ENCODE results near the gene MTUS2. TPM values are rescaled to one million over a fixed set of nuclear protein-coding genes. Genes with fewer than 3 reads are reported as not detected.

MTUS2 gene
- total and polyA plus RNA-seq, 2 experiments from 2014 or later: 0.27 to 0.38 TPM

DNA sequence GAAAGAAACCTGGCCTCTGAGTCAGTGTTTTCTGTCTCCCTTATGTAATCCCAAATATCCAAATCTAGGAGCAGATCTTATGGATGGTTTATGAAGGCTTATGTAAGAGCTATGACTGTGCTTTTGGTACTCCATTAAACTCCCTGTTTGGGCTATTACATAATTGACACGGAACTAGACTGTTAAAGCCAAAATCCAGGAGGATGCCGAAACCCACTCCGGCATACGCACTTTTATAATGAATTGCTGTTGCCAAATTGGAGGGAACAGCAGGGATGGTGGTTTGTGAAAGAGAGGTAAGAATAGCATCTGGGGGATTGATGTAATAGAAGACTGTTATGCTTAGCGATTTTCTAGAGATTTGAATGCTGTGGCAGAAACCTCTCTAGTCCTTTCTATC, 2.0 kb downstream of the MTUS2 start (continued):
- TF ChIP-seq, protein P1, sequence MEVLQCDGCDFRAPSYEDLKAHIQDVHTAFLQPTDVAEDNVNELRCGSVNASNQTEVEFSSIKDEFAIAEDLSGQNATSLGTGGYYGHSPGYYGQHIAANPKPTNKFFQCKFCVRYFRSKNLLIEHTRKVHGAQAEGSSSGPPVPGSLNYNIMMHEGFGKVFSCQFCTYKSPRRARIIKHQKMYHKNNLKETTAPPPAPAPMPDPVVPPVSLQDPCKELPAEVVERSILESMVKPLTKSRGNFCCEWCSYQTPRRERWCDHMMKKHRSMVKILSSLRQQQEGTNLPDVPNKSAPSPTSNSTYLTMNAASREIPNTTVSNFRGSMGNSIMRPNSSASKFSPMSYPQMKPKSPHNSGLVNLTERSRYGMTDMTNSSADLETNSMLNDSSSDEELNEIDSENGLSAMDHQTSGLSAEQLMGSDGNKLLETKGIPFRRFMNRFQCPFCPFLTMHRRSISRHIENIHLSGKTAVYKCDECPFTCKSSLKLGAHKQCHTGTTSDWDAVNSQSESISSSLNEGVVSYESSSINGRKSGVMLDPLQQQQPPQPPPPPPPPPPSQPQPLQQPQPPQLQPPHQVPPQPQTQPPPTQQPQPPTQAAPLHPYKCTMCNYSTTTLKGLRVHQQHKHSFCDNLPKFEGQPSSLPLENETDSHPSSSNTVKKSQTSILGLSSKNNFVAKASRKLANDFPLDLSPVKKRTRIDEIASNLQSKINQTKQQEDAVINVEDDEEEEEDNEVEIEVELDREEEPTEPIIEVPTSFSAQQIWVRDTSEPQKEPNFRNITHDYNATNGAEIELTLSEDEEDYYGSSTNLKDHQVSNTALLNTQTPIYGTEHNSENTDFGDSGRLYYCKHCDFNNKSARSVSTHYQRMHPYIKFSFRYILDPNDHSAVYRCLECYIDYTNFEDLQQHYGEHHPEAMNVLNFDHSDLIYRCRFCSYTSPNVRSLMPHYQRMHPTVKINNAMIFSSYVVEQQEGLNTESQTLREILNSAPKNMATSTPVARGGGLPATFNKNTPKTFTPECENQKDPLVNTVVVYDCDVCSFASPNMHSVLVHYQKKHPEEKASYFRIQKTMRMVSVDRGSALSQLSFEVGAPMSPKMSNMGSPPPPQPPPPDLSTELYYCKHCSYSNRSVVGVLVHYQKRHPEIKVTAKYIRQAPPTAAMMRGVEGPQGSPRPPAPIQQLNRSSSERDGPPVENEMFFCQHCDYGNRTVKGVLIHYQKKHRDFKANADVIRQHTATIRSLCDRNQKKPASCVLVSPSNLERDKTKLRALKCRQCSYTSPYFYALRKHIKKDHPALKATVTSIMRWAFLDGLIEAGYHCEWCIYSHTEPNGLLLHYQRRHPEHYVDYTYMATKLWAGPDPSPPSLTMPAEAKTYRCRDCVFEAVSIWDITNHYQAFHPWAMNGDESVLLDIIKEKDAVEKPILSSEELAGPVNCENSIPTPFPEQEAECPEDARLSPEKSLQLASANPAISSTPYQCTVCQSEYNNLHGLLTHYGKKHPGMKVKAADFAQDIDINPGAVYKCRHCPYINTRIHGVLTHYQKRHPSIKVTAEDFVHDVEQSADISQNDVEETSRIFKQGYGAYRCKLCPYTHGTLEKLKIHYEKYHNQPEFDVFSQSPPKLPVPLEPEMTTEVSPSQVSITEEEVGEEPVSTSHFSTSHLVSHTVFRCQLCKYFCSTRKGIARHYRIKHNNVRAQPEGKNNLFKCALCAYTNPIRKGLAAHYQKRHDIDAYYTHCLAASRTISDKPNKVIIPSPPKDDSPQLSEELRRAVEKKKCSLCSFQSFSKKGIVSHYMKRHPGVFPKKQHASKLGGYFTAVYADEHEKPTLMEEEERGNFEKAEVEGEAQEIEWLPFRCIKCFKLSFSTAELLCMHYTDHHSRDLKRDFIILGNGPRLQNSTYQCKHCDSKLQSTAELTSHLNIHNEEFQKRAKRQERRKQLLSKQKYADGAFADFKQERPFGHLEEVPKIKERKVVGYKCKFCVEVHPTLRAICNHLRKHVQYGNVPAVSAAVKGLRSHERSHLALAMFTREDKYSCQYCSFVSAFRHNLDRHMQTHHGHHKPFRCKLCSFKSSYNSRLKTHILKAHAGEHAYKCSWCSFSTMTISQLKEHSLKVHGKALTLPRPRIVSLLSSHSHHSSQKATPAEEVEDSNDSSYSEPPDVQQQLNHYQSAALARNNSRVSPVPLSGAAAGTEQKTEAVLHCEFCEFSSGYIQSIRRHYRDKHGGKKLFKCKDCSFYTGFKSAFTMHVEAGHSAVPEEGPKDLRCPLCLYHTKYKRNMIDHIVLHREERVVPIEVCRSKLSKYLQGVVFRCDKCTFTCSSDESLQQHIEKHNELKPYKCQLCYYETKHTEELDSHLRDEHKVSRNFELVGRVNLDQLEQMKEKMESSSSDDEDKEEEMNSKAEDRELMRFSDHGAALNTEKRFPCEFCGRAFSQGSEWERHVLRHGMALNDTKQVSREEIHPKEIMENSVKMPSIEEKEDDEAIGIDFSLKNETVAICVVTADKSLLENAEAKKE (CRISPR knock-in tag; IDR thresholded peaks at IDR 0.05): no peak
- TF ChIP-seq EZH2phosphoT487 (IDR thresholded peaks at IDR 0.05; ENCODE audit: unreplicated experiment) (no peak), NANOG (IDR thresholded peaks at IDR 0.05; ENCODE audit: borderline replicate concordance) (no peak)

- Mint-ChIP-seq H3K36me3 (ENCODE audit: low read depth) (peaks cover 4% of the 10 kb centered on the region; the same call in 2 of the 3 replicates), H3K4me3 (no peak overlapping the region), H3K27me3 (ENCODE audit: insufficient read depth, low read depth, poor library complexity) (peaks cover 47% of the 10 kb centered on the region)
- TF ChIP-seq STAT1 (IDR thresholded peaks at IDR 0.05; ENCODE audit: unreplicated experiment) (no peak), POLR2AphosphoS5 (IDR thresholded peaks at IDR 0.05; ENCODE audit: low read depth) (no peak), REST (IDR thresholded peaks at IDR 0.05; ENCODE audit: unreplicated experiment) (no peak), NANOG (IDR thresholded peaks at IDR 0.05; ENCODE audit: borderline replicate concordance) (no peak)
- TF ChIP-seq, protein P1 (CRISPR knock-in tag; IDR thresholded peaks at IDR 0.05): no peak
Measured at GRCh38 chr13:28822801-28823200, 2.7 kb downstream of the MTUS2 start.

More at GRCh38 chr13:28822801-28823200, 2.7 kb downstream of the MTUS2 start:
- Mint-ChIP-seq H3K27ac (no peak overlapping the region), H3K4me1 (peaks cover 5% of the 10 kb centered on the region), H3K9me3 (peaks cover 13% of the 10 kb centered on the region)
- peaks cover 4% of the 10 kb centered on the region; the same call in 1 of the 2 replicates for H3K4me1 ChIP-seq (ENCODE audit: insufficient read depth)
- no peaks in the 10 kb centered on the region; the same call in 1 of the 2 replicates for H3K9me2 ChIP-seq (ENCODE audit: insufficient read depth)
- H3K27me3 ChIP-seq (ENCODE audit: insufficient read depth): peaks cover 66% of the 10 kb centered on the region
- no peak overlapping the region for H3K4me2 ChIP-seq
- H3F3A ChIP-seq (replicated peaks; ENCODE audit: low read depth): 0 out of 2 replicates have a peak, but pooled peaks cover 3% of the 10 kb centered on the region
- H2AFZ ChIP-seq: no peak overlapping the region
- no peak overlapping the region for H3K27ac ChIP-seq (ENCODE audit: low read depth)
- no peak for ATAC-seq
- H3K36me3 ChIP-seq (ENCODE audit: insufficient read depth): no peaks in the 10 kb centered on the region
- no peaks in the 10 kb centered on the region for H3K79me2 ChIP-seq (replicated peaks; ENCODE audit: insufficient read depth)
- H4K20me1 ChIP-seq (replicated peaks; ENCODE audit: insufficient read depth): no peaks in the 10 kb centered on the region
- DNase-seq (ENCODE audit: low spot score): no peak
- no peak overlapping the region for H3K4me3 ChIP-seq
